Right lobe of liver (tissue), 4 donors: ENCODE results near the gene MED26.

ENCODE experiments used
- CTCF ChIP-seq, 4 donors: fragments of 200-600 bp in 3 of 4; fragments of 450-650 bp in 1 of 4; IDR thresholded peaks; one replicate each; pipeline versions ENCODE4 v1.5.1 to v1.8.0; 2016 to 2022; ENCODE audit warnings: antibody characterized with exemption in 4 of 4, mild to moderate bottlenecking in 2 of 4
- POLR2A ChIP-seq: fragments of 450-650 bp; IDR thresholded peaks from one replicate; pipeline ENCODE4 v1.6.1; 2017; ENCODE audit warnings: antibody characterized with exemption, mild to moderate bottlenecking
- donor health status: DM: no; HTN: no; CAD: no.
- donor health status: DM: no; HTN: no; CAD: no.
- donor health status: DM: no; HTN: yes; CAD: no.

GRCh38 chr19:16625163-16625958, 2.6 kb downstream of the MED26 start:
- TF ChIP-seq CTCF (IDR thresholded peaks at IDR 0.05), result no peak
- no peak for TF ChIP-seq POLR2A
